Ovary (tissue), 3 donors: ENCODE measurements around the gene CBX4.

Source experiments
- CTCF ChIP-seq, 3 donors: fragments of 450-650 bp in 2 of 3; fragments of 200-600 bp in 1 of 3; IDR thresholded peaks; one replicate each; pipeline versions ENCODE4 v1.5.1 to v1.8.0; 2016 to 2022; ENCODE audit warnings: antibody characterized with exemption in 3 of 3, mild to moderate bottlenecking in 1 of 3
- EP300 ChIP-seq: sonication (generic); formaldehyde crosslinking; IDR thresholded peaks from one replicate; pipeline ENCODE4 v1.6.1; 2017; ENCODE audit warnings: antibody characterized with exemption
- donor health status: DM: no; HTN: no; CAD: no.

DNA sequence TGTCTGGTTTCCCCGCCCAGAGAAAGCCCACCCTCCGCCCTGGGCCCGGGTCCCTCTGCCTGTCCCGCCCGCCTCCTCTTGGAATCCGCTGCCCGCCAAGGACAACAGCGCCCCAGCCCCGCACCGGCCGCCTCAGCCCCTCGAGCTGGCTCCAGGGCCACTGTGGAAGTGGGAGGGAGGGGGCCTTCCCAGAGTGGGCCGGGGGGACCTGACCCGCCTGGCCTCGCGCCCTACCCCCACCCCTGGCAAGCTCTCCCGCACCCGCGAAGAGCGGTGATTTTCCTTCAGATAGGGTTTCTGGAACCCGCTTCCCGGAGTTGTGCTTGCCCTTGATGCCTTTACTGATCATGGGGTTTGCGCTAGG, 40.1 kb downstream of the CBX4 start:
- TF ChIP-seq CTCF (IDR thresholded peaks at IDR 0.05) (no peak), EP300 (no peak)
